IMR-90 (cell line): Measurements from ENCODE around the gene TNS1. TPM values are rescaled to one million over a fixed set of nuclear protein-coding genes. Genes with fewer than 3 reads are reported as not detected.

Source experiments
- ATAC-seq: fragments of 200-7000 bp; cut with Tn5 transposase; 2 replicates; pipeline ENCODE4 v1.9.1; 2020; ENCODE audit warnings: low read depth, mild to moderate bottlenecking, moderate library complexity
- BruUV-seq: library from RNA; stranded (reverse); fragments of 400-500 nt; replicated peaks from 2 replicates; lab custom pipeline; 2021; lab: Mats Ljungman, UMichigan
- CTCF ChIA-PET: fragments of 300-600 bp; formaldehyde crosslinking; extraction: SDS; loops from one replicate; lab custom pipeline; 2021; ENCODE audit warnings: antibody characterized with exemption; lab: Yijun Ruan, JAX
- POLR2A ChIA-PET: fragments of 300-600 bp; sonication (Branson Sonifier 250); formaldehyde crosslinking; loops from one replicate; lab custom pipeline; 2022; ENCODE audit warnings: antibody characterized with exemption; ENCODE audit not compliant: unreplicated experiment; lab: Charles Lee
- DNase-seq: peaks from one replicate; pipeline ENCODE4 v3.0.0; 2013
- H2AFZ ChIP-seq: replicated peaks from 2 replicates; pipeline ENCODE3; 2013; ENCODE audit warnings: low read length, mild to moderate bottlenecking; ENCODE audit not compliant: poor library complexity
- H2AK5ac ChIP-seq: 2 replicates; pipeline ENCODE4 v1.6.1; 2013; ENCODE audit warnings: low read depth, low read length, inconsistent platforms
- H2AK9ac ChIP-seq: replicated peaks from 2 replicates; pipeline ENCODE3; 2013; ENCODE audit warnings: mild to moderate bottlenecking, low read depth, low read length, moderate library complexity; ENCODE audit not compliant: poor library complexity
- H2BK120ac ChIP-seq: 2 replicates; pipeline ENCODE4 v1.6.1; 2013; ENCODE audit warnings: low read depth, low read length, inconsistent platforms
- H2BK15ac ChIP-seq: 3 replicates; pipeline ENCODE4 v1.6.1; 2013; ENCODE audit warnings: low read depth, low read length, inconsistent platforms
- H2BK20ac ChIP-seq: 2 replicates; pipeline ENCODE4 v1.6.1; 2013; ENCODE audit warnings: low read depth, mild to moderate bottlenecking, inconsistent platforms, low read length, moderate library complexity
- H2BK5ac ChIP-seq: 2 replicates; pipeline ENCODE4 v1.6.1; 2013; ENCODE audit warnings: mild to moderate bottlenecking, low read depth, low read length, inconsistent platforms; ENCODE audit not compliant: poor library complexity, severe bottlenecking
- H3K14ac ChIP-seq: replicated peaks from 2 replicates; pipeline ENCODE4 v1.6.1; 2013; ENCODE audit warnings: low read depth, low read length, inconsistent platforms
- H3K18ac ChIP-seq: 2 replicates; pipeline ENCODE4 v1.6.1; 2013; ENCODE audit warnings: low read depth, low read length, control low read depth
- H3K23ac ChIP-seq: 2 replicates; pipeline ENCODE4 v1.6.1; 2013; ENCODE audit warnings: low read depth, low read length, inconsistent platforms
- H3K27ac ChIP-seq: 2 replicates; pipeline ENCODE4 v1.5.1; 2013; ENCODE audit warnings: mild to moderate bottlenecking, control low read depth, low read length; ENCODE audit not compliant: insufficient read depth
- H3K27me3 ChIP-seq: 2 replicates; pipeline ENCODE4 v1.6.1; 2013; ENCODE audit warnings: low read length; ENCODE audit not compliant: control insufficient read depth, insufficient read depth
- H3K36me3 ChIP-seq: 2 replicates; pipeline ENCODE4 v1.6.1; 2013; ENCODE audit warnings: low read length, mixed read lengths; ENCODE audit not compliant: control insufficient read depth, insufficient read depth
- H3K4ac ChIP-seq: 2 replicates; pipeline ENCODE4 v1.6.1; 2013; ENCODE audit warnings: low read depth, low read length, inconsistent platforms
- H3K4me1 ChIP-seq: 2 replicates; pipeline ENCODE4 v1.6.1; 2013; ENCODE audit warnings: low read length, mixed read lengths; ENCODE audit not compliant: control insufficient read depth, insufficient read depth
- H3K4me2 ChIP-seq: 2 replicates; pipeline ENCODE4 v1.6.1; 2013; ENCODE audit warnings: low read depth, mild to moderate bottlenecking, control low read depth, low read length, moderate library complexity
- H3K4me3 ChIP-seq: 2 replicates; pipeline ENCODE4 v1.5.1; 2013; ENCODE audit warnings: low read depth, mild to moderate bottlenecking, control low read depth, low read length, moderate library complexity; ENCODE audit not compliant: insufficient read depth
- H3K56ac ChIP-seq: 2 replicates; pipeline ENCODE4 v1.6.1; 2013; ENCODE audit warnings: low read length, inconsistent platforms; ENCODE audit not compliant: insufficient read depth; ENCODE audit errors: extremely low read depth
- H3K79me1 ChIP-seq, 2 experiments: 2 replicates each; pipeline ENCODE4 v1.6.1; 2013; ENCODE audit warnings: low read length in 2 of 2, inconsistent platforms in 1 of 2, low read depth in 1 of 2
- H3K9ac ChIP-seq: 2 replicates; pipeline ENCODE4 v1.6.1; 2013; ENCODE audit warnings: low read depth, low read length, control low read depth
- H3K9me1 ChIP-seq: 2 replicates; pipeline ENCODE4 v1.6.1; 2013; ENCODE audit warnings: low read length, inconsistent platforms; ENCODE audit not compliant: insufficient read depth
- H3K9me3 ChIP-seq: 2 replicates; pipeline ENCODE4 v1.6.1; 2013; ENCODE audit warnings: low read length; ENCODE audit not compliant: control insufficient read depth, insufficient read depth
- H4K20me1 ChIP-seq: 2 replicates; pipeline ENCODE4 v1.6.1; 2013; ENCODE audit warnings: low read length, inconsistent platforms; ENCODE audit not compliant: insufficient read depth
- H4K5ac ChIP-seq: 2 replicates; pipeline ENCODE4 v1.6.1; 2013; ENCODE audit warnings: mild to moderate bottlenecking, low read depth, low read length, control low read depth
- H4K8ac ChIP-seq, 2 experiments: 2 replicates each; pipeline ENCODE4 v1.6.1; 2013; ENCODE audit warnings: low read depth in 2 of 2, low read length in 2 of 2, control low read depth in 1 of 2, inconsistent platforms in 1 of 2
- H4K91ac ChIP-seq: 2 replicates; pipeline ENCODE4 v1.6.1; 2013; ENCODE audit warnings: low read depth, low read length, inconsistent platforms; ENCODE audit not compliant: insufficient read depth
- BHLHE40 ChIP-seq: fragments of 150-350 bp; IDR thresholded peaks from 2 replicates; pipeline ENCODE4 v1.6.1; 2016; ENCODE audit warnings: mild to moderate bottlenecking, low read depth, low read length
- CEBPB ChIP-seq: IDR thresholded peaks from 2 replicates; pipeline ENCODE4 v1.6.1; 2012; ENCODE audit warnings: low read depth, low read length, improper control_type of control experiment
- CHD1 ChIP-seq: IDR thresholded peaks from 2 replicates; pipeline ENCODE4 v1.6.1; 2012; ENCODE audit warnings: low read depth, low read length, improper control_type of control experiment
- CTCF ChIP-seq: conservative IDR thresholded peaks from 2 replicates; pipeline ENCODE4 v1.5.1; 2012; ENCODE audit warnings: mild to moderate bottlenecking, low read depth, low read length, improper control_type of control experiment
- ELK1 ChIP-seq: fragments of 150-350 bp; IDR thresholded peaks from 2 replicates; pipeline ENCODE4 v1.6.1; 2016; ENCODE audit warnings: low read depth, mild to moderate bottlenecking, low read length, moderate library complexity, borderline replicate concordance
- FOS ChIP-seq: fragments of 150-350 bp; IDR thresholded peaks from 2 replicates; pipeline ENCODE4 v1.6.1; 2016; ENCODE audit warnings: low read depth, low read length
- MAFK ChIP-seq: IDR thresholded peaks from 2 replicates; pipeline ENCODE4 v1.6.1; 2012; ENCODE audit warnings: low read depth, low read length, improper control_type of control experiment
- MAZ ChIP-seq: IDR thresholded peaks from 2 replicates; pipeline ENCODE4 v1.6.1; 2012; ENCODE audit warnings: low read depth, mild to moderate bottlenecking, low read length, improper control_type of control experiment, moderate library complexity, borderline replicate concordance
- MXI1 ChIP-seq: IDR thresholded peaks from 2 replicates; pipeline ENCODE4 v1.6.1; 2012; ENCODE audit warnings: low read depth, mild to moderate bottlenecking, low read length, moderate library complexity, borderline replicate concordance
- NFE2L2 ChIP-seq: fragments of 150-350 bp; IDR thresholded peaks from 2 replicates; pipeline ENCODE4 v1.6.1; 2016; ENCODE audit warnings: low read depth, mild to moderate bottlenecking, low read length
- POLR2A ChIP-seq: IDR thresholded peaks from 2 replicates; pipeline ENCODE4 v1.6.1; 2012; ENCODE audit warnings: mild to moderate bottlenecking, low read depth, low read length
- RAD21 ChIP-seq: IDR thresholded peaks from 2 replicates; pipeline ENCODE4 v1.6.1; 2012; ENCODE audit warnings: low read length, improper control_type of control experiment
- RCOR1 ChIP-seq: IDR thresholded peaks from 2 replicates; pipeline ENCODE4 v1.6.1; 2012; ENCODE audit warnings: mild to moderate bottlenecking, low read length, improper control_type of control experiment; ENCODE audit not compliant: insufficient replicate concordance
- RFX5 ChIP-seq: IDR thresholded peaks from 2 replicates; pipeline ENCODE4 v1.8.0; 2012; ENCODE audit warnings: low read depth, mild to moderate bottlenecking, low read length, moderate library complexity
- SMC3 ChIP-seq: fragments of 150-350 bp; IDR thresholded peaks from 2 replicates; pipeline ENCODE4 v1.6.1; 2016; ENCODE audit warnings: low read depth, mild to moderate bottlenecking, antibody characterized with exemption, low read length, moderate library complexity
- USF2 ChIP-seq: fragments of 150-350 bp; IDR thresholded peaks from 2 replicates; pipeline ENCODE4 v1.6.1; 2017; ENCODE audit warnings: mild to moderate bottlenecking, antibody characterized with exemption, low read length, low read depth
- WGBS, 2 experiments: methylation state at CpG; one replicate each; pipeline versions ENCODE4 v1.1.5 to v1.1.7; 2013; ENCODE audit warnings: missing lambda C conversion rate in 2 of 2; ENCODE audit not compliant: insufficient read length in 1 of 2; ENCODE audit errors: extremely low coverage in 2 of 2; 5-methylcytosine and 5-hydroxymethylcytosine counted together
- dilution Hi-C: fragments of 300-500 bp; cut with HindIII; formaldehyde crosslinking; loops from one replicate; pipeline ENCODE4 v1.14.3; 2018; ENCODE audit warnings: low sequenced_read_pairs; ENCODE audit not compliant: unreplicated experiment
- in situ Hi-C: fragments of 300-500 bp; cut with MboI; formaldehyde crosslinking; loops from 3 replicates; pipeline ENCODE4 v1.14.3; 2019; ENCODE audit warnings: low sequenced_read_pairs, inconsistent platforms, mixed read lengths
- intact Hi-C: fragments of 100-400 bp; cut with micrococcal nuclease; formaldehyde crosslinking; loops from 2 replicates; pipeline ENCODE4 v1.10.0; 2022
- polyA plus RNA-seq, 3 experiments: library from polyadenylated mRNA; depleted of rRNA; stranded (reverse); fragments of >200 nt; gene quantifications; 2 replicates each; pipeline ENCODE4 v1.2.3, GENCODE V29; 2012; ENCODE audit warnings: low replicate concordance in 1 of 3
- total RNA-seq: library from RNA; depleted of rRNA; stranded (reverse); fragments of >200 nt; gene quantifications from 2 replicates; pipeline ENCODE4 v1.2.3, GENCODE V29; 2012

The TNS1 gene
- total and polyA plus RNA-seq, 2 of the 4 experiments (the other 2 are of a cell fraction), result 41.1 to 45.2 TPM

- Histone ChIP-seq H3K9me3 (no peaks in the 10 kb centered on the region), H4K20me1 (peaks cover 57% of the 10 kb centered on the region)
These were observed 56.7 kb downstream of the TNS1 start for GRCh38 chr2:217946051-217946450.

More at GRCh38 chr2:217946051-217946450, 56.7 kb downstream of the TNS1 start:
- no peak overlapping the region for H3K56ac ChIP-seq
- H3K36me3 ChIP-seq, result 0 out of 2 replicates have a peak, but pooled peaks cover 2% of the 10 kb centered on the region
- DNase-seq (no peak), ATAC-seq (no peak)
- H3K23ac ChIP-seq, result no peak overlapping the region
- H4K8ac ChIP-seq, result no peak overlapping the region
- TF ChIP-seq FOS (no peak), BHLHE40 (no peak), RFX5 (no peak), ELK1 (no peak), SMC3 (no peak), CTCF (no peak), RAD21 (no peak), MAFK (no peak), USF2 (no peak), RCOR1 (no peak), CEBPB (no peak), MAZ (no peak), NFE2L2 (no peak), POLR2A (no peak), MXI1 (no peak), CHD1 (no peak)
- H3K4me2 ChIP-seq, result no peak overlapping the region
- peaks cover 17% of the 10 kb centered on the region for H3K9me1 ChIP-seq
- ChIA-PET POLR2A (no interaction called here), CTCF (no interaction called here)
- no peak overlapping the region for H2AK5ac ChIP-seq
- H3K4ac ChIP-seq, result no peak overlapping the region
- no peak overlapping the region for H2AFZ ChIP-seq
- BruUV-seq, result no TSS peak
- intact Hi-C loops, result no loop called here
- H3K14ac ChIP-seq, result no peak overlapping the region
- H3K27me3 ChIP-seq, result no peaks in the 10 kb centered on the region
- WGBS, 2 experiments, result 93% methylated on average over 3 of the region's 6 CpGs; no CpG with 5 or more reads in 1 of the 2 experiments
- no peak overlapping the region for H2AK9ac ChIP-seq
- no peak overlapping the region for H2BK15ac ChIP-seq
- H2BK120ac ChIP-seq, result no peak overlapping the region
- dilution Hi-C loops, result no loop called here
- H3K79me1 ChIP-seq, result peaks cover 15 to 72% of the 10 kb centered on the region in 2 experiments; a peak in 3 of 4 replicates
- in situ Hi-C loops, result no loop called here
- H3K4me1 ChIP-seq, result peaks cover 34% of the 10 kb centered on the region
- no peak overlapping the region for H3K27ac ChIP-seq
- H4K5ac ChIP-seq, result no peak overlapping the region
- no peak overlapping the region for H3K18ac ChIP-seq
- H3K9ac ChIP-seq, result no peak overlapping the region
- H4K91ac ChIP-seq, result no peak overlapping the region
- no peak overlapping the region for H2BK5ac ChIP-seq
- no peak overlapping the region for H3K4me3 ChIP-seq
- no peak overlapping the region for H2BK20ac ChIP-seq
